ENCODE results near the gene MEA1.

Gene MEA1

GRCh38 chr6:43052225-43052841 is 38.6 kb upstream of the MEA1 start:
- TF ChIP-seq YY1 (IDR thresholded peaks at IDR 0.05; ENCODE audit: low read depth), result no peak
- no peak for TF ChIP-seq ZBTB7A (IDR thresholded peaks at IDR 0.05; ENCODE audit: low read depth)
- TF ChIP-seq EGR1 (IDR thresholded peaks at IDR 0.05), result no peak
- no peak for TF ChIP-seq CREB1 (IDR thresholded peaks at IDR 0.05; ENCODE audit: low read depth)
- no peak for TF ChIP-seq EP300 (IDR thresholded peaks at IDR 0.05; ENCODE audit: borderline replicate concordance)
- TF ChIP-seq TAF1 (IDR thresholded peaks at IDR 0.05; ENCODE audit: low read depth), result no peak
- no peak for TF ChIP-seq MAX (IDR thresholded peaks at IDR 0.05)
- no peak for TF ChIP-seq REST (IDR thresholded peaks at IDR 0.05; ENCODE audit: low read depth)
- TF ChIP-seq RAD21 (IDR thresholded peaks at IDR 0.05; ENCODE audit: low read depth), result no peak
- no peak for TF ChIP-seq NFIC (IDR thresholded peaks at IDR 0.05)
- TF ChIP-seq USF1 (IDR thresholded peaks at IDR 0.05), result no peak
- TF ChIP-seq CEBPB (IDR thresholded peaks at IDR 0.05), result no peak
- no peak for TF ChIP-seq TCF12 (IDR thresholded peaks at IDR 0.05; ENCODE audit: low read depth)

- TF ChIP-seq TCF12 (IDR thresholded peaks at IDR 0.05; ENCODE audit: low read depth), result no peak
- TF ChIP-seq ZBTB7A (IDR thresholded peaks at IDR 0.05; ENCODE audit: low read depth), result no peak
Measured at GRCh38 chr6:43050981-43051380, 37.2 kb upstream of the MEA1 start.

DNA sequence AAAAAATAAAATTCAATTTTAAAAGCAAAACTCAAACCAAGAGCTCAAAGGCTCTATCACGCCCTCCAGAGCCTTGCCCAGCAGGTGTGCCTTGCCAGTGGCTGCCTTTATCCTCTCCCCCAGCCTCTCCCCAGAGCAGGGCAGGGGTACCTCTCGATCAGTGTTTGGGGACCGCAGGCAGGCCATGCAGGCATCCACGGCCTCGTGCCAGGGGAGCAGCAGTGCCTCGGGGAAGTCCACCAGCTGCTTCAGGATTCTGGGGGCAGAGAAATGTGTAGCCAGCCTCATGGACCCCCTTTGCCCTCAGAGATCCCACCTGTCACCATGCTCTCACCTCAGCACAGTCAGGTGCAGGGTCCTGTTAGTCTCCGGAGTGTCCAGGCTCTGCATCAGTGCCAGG is 34.3 kb upstream of the MEA1 start:
- no peak for TF ChIP-seq YY1 (IDR thresholded peaks at IDR 0.05; ENCODE audit: low read depth)
- no peak for TF ChIP-seq USF1 (IDR thresholded peaks at IDR 0.05)
- TF ChIP-seq NFIC (IDR thresholded peaks at IDR 0.05), result no peak
- no peak for TF ChIP-seq RAD21 (IDR thresholded peaks at IDR 0.05; ENCODE audit: low read depth)
- TF ChIP-seq CREB1 (IDR thresholded peaks at IDR 0.05; ENCODE audit: low read depth), result no peak
- TF ChIP-seq FOXM1 (IDR thresholded peaks at IDR 0.05; ENCODE audit: borderline replicate concordance, low read depth), result no peak
- no peak for TF ChIP-seq TEAD4 (IDR thresholded peaks at IDR 0.05)
- no peak for TF ChIP-seq EP300 (IDR thresholded peaks at IDR 0.05; ENCODE audit: borderline replicate concordance)
- no peak for TF ChIP-seq MAX (IDR thresholded peaks at IDR 0.05)
- no peak for TF ChIP-seq CEBPB (IDR thresholded peaks at IDR 0.05)
- no peak for TF ChIP-seq EGR1 (IDR thresholded peaks at IDR 0.05)
- no peak for TF ChIP-seq ZBTB7A (IDR thresholded peaks at IDR 0.05; ENCODE audit: low read depth)
- TF ChIP-seq REST (IDR thresholded peaks at IDR 0.05; ENCODE audit: low read depth), result no peak
- no peak for TF ChIP-seq TAF1 (IDR thresholded peaks at IDR 0.05; ENCODE audit: low read depth)
- no peak for TF ChIP-seq TCF12 (IDR thresholded peaks at IDR 0.05; ENCODE audit: low read depth)

GRCh38 chr6:43045371-43045930 is 31.7 kb upstream of the MEA1 start:
- TF ChIP-seq TEAD4 (IDR thresholded peaks at IDR 0.05) (no peak), USF1 (IDR thresholded peaks at IDR 0.05) (no peak), YY1 (IDR thresholded peaks at IDR 0.05; ENCODE audit: low read depth) (no peak), ZBTB7A (IDR thresholded peaks at IDR 0.05; ENCODE audit: low read depth) (no peak), EP300 (IDR thresholded peaks at IDR 0.05; ENCODE audit: borderline replicate concordance) (no peak), EGR1 (IDR thresholded peaks at IDR 0.05) (no peak), TAF1 (IDR thresholded peaks at IDR 0.05; ENCODE audit: low read depth) (no peak), CREB1 (IDR thresholded peaks at IDR 0.05; ENCODE audit: low read depth) (no peak), RAD21 (IDR thresholded peaks at IDR 0.05; ENCODE audit: low read depth) (no peak), FOXM1 (IDR thresholded peaks at IDR 0.05; ENCODE audit: borderline replicate concordance, low read depth) (no peak), REST (IDR thresholded peaks at IDR 0.05; ENCODE audit: low read depth) (no peak), CEBPB (IDR thresholded peaks at IDR 0.05) (no peak), MAX (IDR thresholded peaks at IDR 0.05) (no peak), TCF12 (IDR thresholded peaks at IDR 0.05; ENCODE audit: low read depth) (no peak), NFIC (IDR thresholded peaks at IDR 0.05) (no peak)

Data from Ishikawa (cell line).